OCI-LY1 (cell line): ENCODE measurements around the gene AANAT.

Experiments used
- H2AFZ ChIP-seq: fragments of 200-600 bp; sonication (generic), shearing (Covaris generic); 2 replicates; pipeline ENCODE4 v1.6.0; 2014; ENCODE audit warnings: antibody characterized with exemption, mild to moderate bottlenecking, low read length
- H3F3A ChIP-seq: fragments of 200-600 bp; sonication (generic), shearing (Covaris generic); 2 replicates; pipeline ENCODE4 v1.6.0; 2014; ENCODE audit warnings: mild to moderate bottlenecking, antibody characterized with exemption, low read length, moderate library complexity; ENCODE audit not compliant: insufficient read depth
- H3K27ac ChIP-seq: fragments of 200-600 bp; sonication (generic); 2 replicates; pipeline ENCODE4 v1.5.1; 2014; ENCODE audit warnings: low read length, mixed run types, mild to moderate bottlenecking, low read depth; ENCODE audit not compliant: poor library complexity, severe bottlenecking
- H3K27me3 ChIP-seq: fragments of 200-600 bp; sonication (generic); 2 replicates; pipeline ENCODE4 v1.6.0; 2014; ENCODE audit warnings: antibody characterized with exemption, mild to moderate bottlenecking, low read length, moderate library complexity; ENCODE audit not compliant: insufficient read depth
- H3K36me3 ChIP-seq: fragments of 200-600 bp; sonication (generic); 2 replicates; pipeline ENCODE4 v1.6.1; 2014; ENCODE audit warnings: mild to moderate bottlenecking, antibody characterized with exemption, low read length, moderate library complexity, mixed read lengths; ENCODE audit not compliant: insufficient read depth
- H3K4me1 ChIP-seq: fragments of 200-600 bp; sonication (generic); 2 replicates; pipeline ENCODE4 v1.5.1; 2014; ENCODE audit warnings: mild to moderate bottlenecking, low read length, moderate library complexity; ENCODE audit not compliant: insufficient read depth, severe bottlenecking
- H3K4me2 ChIP-seq: fragments of 200-600 bp; sonication (generic), shearing (Covaris generic); 2 replicates; pipeline ENCODE4 v1.6.1; 2014; ENCODE audit warnings: low read length
- H3K4me3 ChIP-seq: fragments of 200-600 bp; sonication (generic); 2 replicates; pipeline ENCODE4 v1.5.1; 2014; ENCODE audit warnings: low read length, low read depth, mild to moderate bottlenecking, mixed read lengths; ENCODE audit not compliant: poor library complexity, severe bottlenecking
- H3K79me2 ChIP-seq: fragments of 200-600 bp; shearing (Covaris generic); 2 replicates; pipeline ENCODE4 v1.6.1; 2016; ENCODE audit warnings: mixed run types, low read length, mixed read lengths; ENCODE audit not compliant: insufficient read depth
- H3K9ac ChIP-seq: fragments of 200-600 bp; sonication (generic), shearing (Covaris generic); 2 replicates; pipeline ENCODE4 v1.6.1; 2014; ENCODE audit warnings: mild to moderate bottlenecking, low read length, mixed read lengths
- H3K9me2 ChIP-seq: fragments of 200-600 bp; sonication (generic), shearing (Covaris generic); 2 replicates; pipeline ENCODE4 v1.6.1; 2014; ENCODE audit warnings: low read depth, mild to moderate bottlenecking, low read length, mixed read lengths
- H3K9me3 ChIP-seq: fragments of 200-600 bp; shearing (Covaris generic); 2 replicates; pipeline ENCODE4 v1.6.1; 2014; ENCODE audit warnings: low read length, mixed read lengths
- H4K20me1 ChIP-seq: fragments of 200-600 bp; sonication (generic), shearing (Covaris generic); 2 replicates; pipeline ENCODE4 v1.6.0; 2016; ENCODE audit warnings: mild to moderate bottlenecking, low read length; ENCODE audit not compliant: insufficient read depth
- EZH2 ChIP-seq: fragments of 200-600 bp; sonication (generic), shearing (Covaris generic); IDR thresholded peaks from 2 replicates; pipeline ENCODE4 v1.8.0; 2017; ENCODE audit warnings: borderline replicate concordance, mixed run types, mild to moderate bottlenecking, antibody characterized with exemption, low read length, moderate library complexity, mixed read lengths
- TF ChIP-seq, protein P1 (sequence below): fragments of 200-600 bp; sonication (generic), shearing (Covaris generic); IDR thresholded peaks from 2 replicates; pipeline ENCODE4 v1.5.1; 2017; ENCODE audit warnings: mild to moderate bottlenecking, antibody characterized with exemption, low read length, moderate library complexity, mixed read lengths

The AANAT gene

GRCh38 chr17:76480632-76481031, 13.2 kb downstream of the AANAT start:
- no peaks in the 10 kb centered on the region for H3K27me3 ChIP-seq
- H3K9me3 ChIP-seq: no peaks in the 10 kb centered on the region
- H3F3A ChIP-seq: no peaks in the 10 kb centered on the region
- no peaks in the 10 kb centered on the region for H3K36me3 ChIP-seq
- H4K20me1 ChIP-seq: no peaks in the 10 kb centered on the region
- H3K9ac ChIP-seq: peak overlapping the region; percentile 66
- no peak overlapping the region for H2AFZ ChIP-seq
- peaks cover 45% of the 10 kb centered on the region for H3K4me1 ChIP-seq
- TF ChIP-seq, protein P1, sequence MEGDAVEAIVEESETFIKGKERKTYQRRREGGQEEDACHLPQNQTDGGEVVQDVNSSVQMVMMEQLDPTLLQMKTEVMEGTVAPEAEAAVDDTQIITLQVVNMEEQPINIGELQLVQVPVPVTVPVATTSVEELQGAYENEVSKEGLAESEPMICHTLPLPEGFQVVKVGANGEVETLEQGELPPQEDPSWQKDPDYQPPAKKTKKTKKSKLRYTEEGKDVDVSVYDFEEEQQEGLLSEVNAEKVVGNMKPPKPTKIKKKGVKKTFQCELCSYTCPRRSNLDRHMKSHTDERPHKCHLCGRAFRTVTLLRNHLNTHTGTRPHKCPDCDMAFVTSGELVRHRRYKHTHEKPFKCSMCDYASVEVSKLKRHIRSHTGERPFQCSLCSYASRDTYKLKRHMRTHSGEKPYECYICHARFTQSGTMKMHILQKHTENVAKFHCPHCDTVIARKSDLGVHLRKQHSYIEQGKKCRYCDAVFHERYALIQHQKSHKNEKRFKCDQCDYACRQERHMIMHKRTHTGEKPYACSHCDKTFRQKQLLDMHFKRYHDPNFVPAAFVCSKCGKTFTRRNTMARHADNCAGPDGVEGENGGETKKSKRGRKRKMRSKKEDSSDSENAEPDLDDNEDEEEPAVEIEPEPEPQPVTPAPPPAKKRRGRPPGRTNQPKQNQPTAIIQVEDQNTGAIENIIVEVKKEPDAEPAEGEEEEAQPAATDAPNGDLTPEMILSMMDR: no peak
- TF ChIP-seq EZH2: no peak
- H3K9me2 ChIP-seq: no peaks in the 10 kb centered on the region
- peak overlapping the region; percentile 97 for H3K27ac ChIP-seq
- H3K79me2 ChIP-seq: no peaks in the 10 kb centered on the region
- H3K4me2 ChIP-seq: peak overlapping the region; percentile 64
- H3K4me3 ChIP-seq: peak overlapping the region; percentile 49

DNA sequence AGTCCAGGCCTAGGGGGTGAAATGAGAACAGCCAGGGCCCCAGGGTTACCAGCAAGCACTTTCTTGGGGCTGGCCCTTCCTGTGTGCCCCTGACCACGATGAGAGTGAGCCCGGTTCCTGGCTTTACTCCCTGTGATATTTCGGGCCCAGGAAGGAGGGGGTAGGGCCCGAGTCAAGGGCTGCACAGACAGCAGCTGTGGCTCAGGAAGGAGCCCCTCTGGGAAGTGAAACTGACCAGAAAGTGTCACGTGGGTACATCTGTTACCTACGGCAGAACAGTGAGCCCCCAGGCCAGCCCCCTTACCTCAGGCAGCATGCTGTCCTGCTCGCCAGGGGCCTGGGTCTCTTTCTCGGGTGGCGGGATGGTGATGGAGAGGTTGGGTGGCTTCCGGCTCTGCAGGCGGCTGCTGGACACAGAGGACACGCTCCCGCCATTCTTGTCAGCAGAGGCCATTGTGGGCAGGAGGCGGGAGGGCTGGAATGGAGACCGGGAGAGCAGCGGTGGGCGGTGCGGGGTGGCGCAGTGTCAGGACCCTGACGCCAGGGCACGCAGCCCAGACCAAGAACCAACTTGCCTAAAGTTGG, 13.8 kb downstream of the AANAT start:
- Histone ChIP-seq H3K36me3 (no peaks in the 10 kb centered on the region), H3K4me1 (peaks cover 47% of the 10 kb centered on the region), H4K20me1 (no peaks in the 10 kb centered on the region), H3K79me2 (no peaks in the 10 kb centered on the region), H3K9ac (peak overlapping the region; percentile 66), H3F3A (no peaks in the 10 kb centered on the region), H3K9me3 (no peaks in the 10 kb centered on the region), H3K27ac (peak overlapping the region; percentile 97), H3K4me3 (peak overlapping the region; percentile 49), H3K4me2 (peak overlapping the region; percentile 64), H2AFZ (no peak overlapping the region), H3K9me2 (no peaks in the 10 kb centered on the region), H3K27me3 (no peaks in the 10 kb centered on the region)
- no peak for TF ChIP-seq EZH2
- TF ChIP-seq, protein P1: no peak

- Histone ChIP-seq H3F3A (no peaks in the 10 kb centered on the region), H3K36me3 (no peaks in the 10 kb centered on the region), H3K9ac (peak overlapping the region; percentile 22; the same call in 1 of the 2 replicates), H3K27ac (peak overlapping the region; percentile 70), H2AFZ (no peak overlapping the region), H4K20me1 (no peaks in the 10 kb centered on the region), H3K4me3 (no peak overlapping the region), H3K9me3 (no peaks in the 10 kb centered on the region), H3K4me2 (peak overlapping the region; percentile 27; the same call in 1 of the 2 replicates), H3K9me2 (no peaks in the 10 kb centered on the region), H3K4me1 (peaks cover 52% of the 10 kb centered on the region), H3K79me2 (no peaks in the 10 kb centered on the region), H3K27me3 (no peaks in the 10 kb centered on the region)
- TF ChIP-seq, protein P1: no peak
- no peak for TF ChIP-seq EZH2
Observed at GRCh38 chr17:76484228-76484725, 16.9 kb downstream of the AANAT start.
